ENCODE results near the gene TUBA4B. TPM values are rescaled to one million over a fixed set of nuclear protein-coding genes. Genes with fewer than 3 reads are reported as not detected.

TUBA4B gene
- total and polyA plus RNA-seq, 2 donors (not counting 3 experiments of a cell fraction or from before 2014, with no cell fraction given), result not detected

DNA sequence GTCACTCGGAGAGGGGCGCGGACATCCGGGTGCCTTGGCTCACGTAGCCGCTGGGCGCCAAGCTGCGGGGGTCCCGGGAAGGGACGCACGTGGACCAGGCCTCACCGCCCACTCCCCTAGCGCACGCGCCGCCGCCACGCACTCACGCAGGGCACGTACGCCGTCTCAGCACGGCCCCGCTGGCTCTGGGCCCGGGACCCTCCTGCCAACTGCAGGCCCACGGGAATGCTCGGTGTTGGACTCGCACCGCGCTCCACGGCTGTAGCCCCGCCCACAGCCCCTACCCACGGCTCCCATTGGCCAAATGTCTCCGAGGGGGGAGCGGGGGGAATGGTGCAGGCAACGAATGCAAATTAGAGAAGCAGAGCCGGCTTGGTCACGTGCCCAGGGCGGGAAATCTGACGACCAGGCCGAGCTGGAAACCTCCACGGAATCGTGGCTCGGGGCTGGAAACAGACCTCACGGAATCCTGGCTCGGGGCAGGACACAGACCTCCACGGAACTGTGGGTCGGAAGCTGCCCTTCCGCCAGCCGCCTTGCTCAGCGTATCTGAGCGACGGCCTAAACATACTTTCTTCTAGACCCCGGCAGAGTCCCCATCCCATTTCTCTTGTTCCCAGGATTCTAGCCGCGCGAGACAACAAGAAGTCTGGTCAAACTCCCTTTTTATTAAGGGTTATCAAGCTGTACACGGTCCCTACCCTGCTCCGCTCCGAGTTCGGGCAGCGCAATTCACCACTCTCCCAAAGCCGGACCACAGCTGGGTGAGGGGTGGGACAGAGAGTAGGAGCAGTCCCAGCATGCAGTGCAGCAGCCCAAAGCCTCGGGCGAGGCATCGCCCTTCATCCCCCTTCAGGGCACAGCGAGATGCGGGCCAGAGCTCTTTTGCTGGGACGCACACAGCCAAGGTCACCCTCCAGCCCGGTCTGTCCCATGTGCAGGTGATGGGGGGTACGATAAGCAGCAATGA lies 34.0 kb upstream of the TUBA4B start, which contains the start of gene ABCB6:
TSS of gene ABCB6 (minus strand) at position 227 of the 970 bp plus-strand sequence. CDS start 285 bp downstream, outside the sequence.
- peak within 1 kb of the TSS; percentile 82 for H3K27ac ChIP-seq (ENCODE audit: insufficient read depth, low read depth, low read length)
- dilution Hi-C loops (cut with MboI; ENCODE audit: extremely low pct_ligation_motif_present, low sequenced_read_pairs), result no loop called here
- peak; percentile 95 for FAIRE-seq
- H2AFZ ChIP-seq (ENCODE audit: low read depth, low read length), result peak within 1 kb of the TSS; percentile 56
- H3K4me3 ChIP-seq (replicated peaks in 1 of 3; ENCODE audit: insufficient read depth in 1 of 3, low read depth in 1 of 3, low read length in 3 of 3), result peak within 1 kb of the TSS; percentile 20 to 55 (median 46)
- TSS peak; percentile 67 for BruUV-seq (replicated peaks)
- peak within 1 kb of the TSS; percentile 37 for H3K9ac ChIP-seq (replicated peaks; ENCODE audit: extremely low read depth, insufficient read depth, low read length)
- ChIA-PET CTCF (interaction anchor here (0.5 to 2.2 kb wide), 7 partner anchors 7 to 76 kb away, joined by 3 to 12 read pairs (median 4); partner anchors contain the start of genes ANKZF1, ATG9A, CNPPD1 and DNAJB2), POLR2A (interaction anchor here (0.5 to 1.2 kb wide), 3 partner anchors 10 to 68 kb away, joined by 4 to 6 read pairs (median 4); partner anchors contain the start of genes ANKZF1 and ATG9A)
- H3K79me2 ChIP-seq (ENCODE audit: control insufficient read depth, insufficient read depth, low read length), result no peaks in the 10 kb centered on the region
- TF ChIP-seq POLR2A (IDR thresholded peaks at IDR 0.05; ENCODE audit: low read depth, low read length) (peak; percentile 83), FOS (IDR thresholded peaks at IDR 0.05; ENCODE audit: borderline replicate concordance, insufficient read depth, low read length) (no peak), GATA2 (IDR thresholded peaks at IDR 0.05; ENCODE audit: insufficient read depth, insufficient read length, low read depth, low read length) (no peak), MYC (IDR thresholded peaks at IDR 0.05; ENCODE audit: low read depth, low read length) (peak; percentile 49), EZH2 (IDR thresholded peaks at IDR 0.05; ENCODE audit: borderline replicate concordance, low read depth, low read length, severe bottlenecking) (no peak), POLR2AphosphoS5 (IDR thresholded peaks at IDR 0.05; ENCODE audit: insufficient read depth, low read depth, low read length) (peak; percentile 81)
- TF ChIP-seq, protein P1, sequence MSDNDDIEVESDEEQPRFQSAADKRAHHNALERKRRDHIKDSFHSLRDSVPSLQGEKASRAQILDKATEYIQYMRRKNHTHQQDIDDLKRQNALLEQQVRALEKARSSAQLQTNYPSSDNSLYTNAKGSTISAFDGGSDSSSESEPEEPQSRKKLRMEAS (IDR thresholded peaks at IDR 0.05; ENCODE audit: insufficient read depth, insufficient read length), result peak; percentile 96
- H3K27me3 ChIP-seq (ENCODE audit: control insufficient read depth in 2 of 2, insufficient read depth in 2 of 2, low read length in 2 of 2), result no peaks in the 10 kb centered on the region
- peaks cover 14% of the 10 kb centered on the region for H3K4me1 ChIP-seq (ENCODE audit: control insufficient read depth, extremely low read depth, insufficient read depth, low read length)
- no peaks in the 10 kb centered on the region for H4K20me1 ChIP-seq (replicated peaks; ENCODE audit: control insufficient read depth, extremely low read depth, insufficient read depth, low read length)
- peak; percentile 93 for DNase-seq (ENCODE audit: low read depth, low spot score)
- peak within 1 kb of the TSS; percentile 83 for H3K4me2 ChIP-seq (ENCODE audit: insufficient read depth, low read length)
- intact Hi-C loops (cut with micrococcal nuclease), result loop anchor here (1.0 to 5.0 kb wide), 10 partner anchors 10 to 168 kb away; partner anchors contain the start of genes ANKZF1, ATG9A, DNAJB2 and DNPEP
- H3K36me3 ChIP-seq (ENCODE audit: control insufficient read depth in 2 of 2, extremely low read depth in 1 of 2, insufficient read depth in 2 of 2, low read length in 2 of 2), result peaks cover 3 to 32% of the 10 kb centered on the region in 2 experiments
- no peaks in the 10 kb centered on the region for H3K9me3 ChIP-seq (replicated peaks; ENCODE audit: control insufficient read depth, insufficient read depth, low read length)
- no peaks in the 10 kb centered on the region for H3K9me1 ChIP-seq (replicated peaks; ENCODE audit: control insufficient read depth, extremely low read depth, insufficient read depth, low read length)

Measured in endothelial cell of umbilical vein (primary cell).